ENCODE results near the gene RNF10.
"Not testable (repeated sequence)": the region's sequence is repeated elsewhere in the genome, so short reads cannot be mapped to it uniquely, and the experiment has no call there.

The RNF10 gene

GRCh38 chr12:120529641-120530417 lies 4.3 kb upstream of the RNF10 start:
- no peak for DNase-seq

DNA sequence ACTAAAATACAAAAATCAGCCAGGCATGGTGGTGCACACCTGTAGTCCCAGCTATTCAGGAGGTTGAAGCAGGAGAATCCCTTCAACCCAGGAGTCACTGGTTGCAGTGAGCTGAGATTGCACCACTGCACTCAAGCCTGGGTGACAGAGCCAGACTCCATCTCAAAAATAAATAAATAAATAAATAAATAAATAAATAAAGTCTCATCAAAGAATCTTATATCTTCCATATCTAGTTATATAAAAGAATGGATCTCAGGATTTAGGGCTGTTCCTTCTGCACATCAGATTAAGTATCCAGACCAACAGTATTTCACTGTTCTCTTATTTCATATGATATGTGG lies 3.8 kb upstream of the RNF10 start:
- DNase-seq: not testable (repeated sequence)

GRCh38 chr12:120532701-120533238 lies 1.4 kb upstream of the RNF10 start:
- DNase-seq: no peak

DNA sequence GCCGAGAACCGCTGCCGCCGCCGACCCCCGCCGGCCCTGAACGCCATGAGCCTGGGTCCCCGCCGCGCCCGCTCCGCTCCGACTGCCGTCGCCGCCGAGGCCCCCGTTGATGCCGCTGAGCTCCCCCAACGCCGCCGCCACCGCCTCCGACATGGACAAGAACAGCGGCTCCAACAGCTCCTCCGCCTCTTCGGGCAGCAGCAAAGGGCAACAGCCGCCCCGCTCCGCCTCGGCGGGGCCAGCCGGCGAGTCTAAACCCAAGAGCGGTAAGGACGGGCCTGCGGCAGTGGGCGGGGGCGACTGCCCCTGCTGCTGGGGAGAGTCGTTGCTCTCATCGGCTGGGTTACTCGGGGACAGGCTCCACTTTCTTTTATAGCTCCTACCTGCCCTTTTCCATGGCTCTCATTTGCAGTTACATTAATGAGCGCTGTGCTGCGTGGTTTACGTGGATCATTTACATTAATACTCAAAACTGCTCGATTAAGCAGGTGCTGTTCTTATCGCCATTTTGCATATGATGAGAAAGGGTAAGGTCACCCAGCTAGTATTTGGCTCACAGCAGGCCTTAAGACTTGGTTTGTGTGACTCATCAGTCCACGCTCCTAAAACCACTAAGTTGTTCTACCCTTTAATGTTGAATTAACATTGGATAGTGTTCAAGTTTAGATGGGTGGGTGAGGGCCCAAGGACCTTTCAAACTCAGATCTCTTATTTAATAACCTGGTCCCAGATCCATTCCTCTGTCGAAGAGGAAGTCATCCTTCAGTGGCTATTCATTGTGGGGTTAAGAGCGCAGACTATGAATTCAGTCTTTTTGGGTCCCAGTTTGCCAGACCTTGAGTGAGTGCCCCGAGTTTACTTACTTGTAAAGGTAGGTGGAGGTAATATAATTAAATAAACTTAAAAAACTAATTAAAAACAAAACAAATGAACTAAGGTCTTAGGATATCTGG lies 823 bp downstream of the RNF10 start:
- DNase-seq: no peak

- DNase-seq: no peak
Measured at GRCh38 chr12:120536064-120536791, 2.1 kb downstream of the RNF10 start.

GRCh38 chr12:120537856-120538220 lies 3.7 kb downstream of the RNF10 start:
- no peak for DNase-seq

DNA sequence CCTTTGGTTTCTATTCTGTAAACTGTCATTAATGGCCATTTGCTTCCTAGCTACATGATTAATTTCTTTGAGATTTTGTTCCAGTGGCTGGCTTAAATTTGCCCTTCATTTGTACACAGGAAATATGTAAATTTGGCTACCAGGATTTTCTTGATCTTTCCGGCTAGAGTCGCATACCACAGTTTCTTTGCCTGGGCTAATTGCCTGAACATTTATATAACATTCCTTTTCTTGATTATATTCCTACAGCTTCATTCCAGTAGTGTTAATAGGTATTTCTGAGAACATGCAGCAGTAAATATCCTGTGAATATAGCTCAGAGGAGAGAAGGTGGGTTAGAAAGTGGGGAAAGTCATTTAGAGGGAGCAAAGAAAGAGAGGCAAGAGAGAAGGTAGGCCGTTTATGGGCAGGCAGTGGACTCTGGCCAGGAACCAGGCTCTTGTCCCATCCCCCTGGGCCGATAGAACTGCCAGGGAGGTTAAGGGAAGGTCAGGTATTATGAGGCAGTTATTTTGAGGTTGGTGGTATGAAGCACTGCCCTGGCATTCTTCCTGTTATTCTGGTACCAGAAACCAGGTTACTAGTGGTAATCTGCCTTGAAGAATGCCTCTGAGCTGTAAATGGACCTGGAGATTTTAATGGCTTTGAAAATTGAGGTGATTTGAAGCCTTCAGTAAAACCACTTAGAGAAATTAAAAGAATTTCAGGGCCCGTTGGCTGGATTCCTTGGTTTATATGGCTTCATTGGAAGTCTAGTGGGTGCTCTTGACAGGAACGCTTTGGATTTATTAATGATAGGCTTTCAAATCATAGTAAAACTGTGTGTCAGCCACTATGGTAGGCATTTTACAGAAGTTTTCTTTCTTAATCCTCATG lies 4.4 kb downstream of the RNF10 start:
- no peak for DNase-seq

DNA sequence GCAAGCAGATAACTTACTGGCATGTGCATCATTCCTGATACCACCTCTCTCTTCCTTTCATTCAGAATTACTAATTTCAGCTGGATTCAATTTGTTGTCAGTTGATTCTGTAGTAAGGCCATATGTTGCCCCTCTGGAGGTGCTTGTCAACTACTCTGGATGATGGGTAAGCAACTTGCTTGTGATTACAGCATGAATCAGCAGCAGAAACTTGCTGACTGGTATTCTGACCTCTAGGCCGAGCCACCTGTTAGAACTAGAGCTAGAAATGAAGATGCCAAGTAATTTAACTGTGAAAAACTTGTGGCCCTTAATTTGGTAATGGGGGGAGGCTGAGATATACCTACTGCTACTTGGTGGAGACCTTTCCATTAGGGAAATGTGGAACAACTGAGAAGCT lies 5.1 kb downstream of the RNF10 start:
- no peak for DNase-seq

GRCh38 chr12:120540445-120540844 lies 6.3 kb downstream of the RNF10 start:
- DNase-seq: no peak

DNA sequence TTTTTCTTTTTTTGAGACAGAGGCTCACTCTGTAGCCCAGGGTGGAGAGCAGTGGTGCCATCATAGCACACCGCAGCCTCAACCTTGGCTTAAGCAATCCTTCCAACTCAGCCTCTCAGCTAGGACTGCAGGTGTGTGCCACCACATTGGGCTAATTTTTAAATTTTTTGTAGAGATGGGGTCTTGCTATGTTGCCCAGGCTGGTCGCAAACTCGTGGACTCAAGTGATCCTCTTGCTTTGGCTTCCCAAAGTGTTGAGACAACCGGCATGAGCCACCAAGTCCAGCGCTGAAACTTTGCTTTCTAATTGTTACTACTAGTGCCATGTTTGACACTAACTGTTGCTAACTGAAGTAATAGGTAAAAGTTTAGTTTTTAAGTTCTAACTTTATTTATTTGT lies 8.0 kb downstream of the RNF10 start:
- no peak for DNase-seq

- no peak for DNase-seq
Measured at GRCh38 chr12:120544691-120545090, 10.5 kb downstream of the RNF10 start.

GRCh38 chr12:120546050-120546386 lies 11.9 kb downstream of the RNF10 start:
- no peak for DNase-seq

DNA sequence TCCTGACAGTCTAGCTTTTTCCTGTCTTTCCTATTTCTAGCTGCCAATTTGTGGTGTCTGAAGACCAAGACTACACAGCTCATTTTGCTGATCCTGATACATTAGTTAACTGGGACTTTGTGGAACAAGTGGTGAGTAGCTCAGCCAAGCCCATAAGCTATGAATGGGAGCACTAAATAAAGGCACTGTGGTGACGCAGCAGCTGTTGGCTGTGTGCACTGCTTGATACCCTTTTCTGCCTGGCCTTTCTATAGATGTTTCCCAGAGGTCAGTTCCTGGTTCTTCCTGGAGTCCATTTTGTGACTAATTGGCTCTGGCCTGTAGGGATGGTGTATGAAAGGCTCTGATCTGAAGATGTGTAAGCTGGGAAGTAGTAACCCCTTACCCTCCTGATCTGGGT lies 20.5 kb downstream of the RNF10 start:
- no peak for DNase-seq

- DNase-seq: no peak
Measured at GRCh38 chr12:120557589-120557988, 23.4 kb downstream of the RNF10 start.

- DNase-seq: no peak
Measured at GRCh38 chr12:120562906-120563305, 28.8 kb downstream of the RNF10 start.

DNA sequence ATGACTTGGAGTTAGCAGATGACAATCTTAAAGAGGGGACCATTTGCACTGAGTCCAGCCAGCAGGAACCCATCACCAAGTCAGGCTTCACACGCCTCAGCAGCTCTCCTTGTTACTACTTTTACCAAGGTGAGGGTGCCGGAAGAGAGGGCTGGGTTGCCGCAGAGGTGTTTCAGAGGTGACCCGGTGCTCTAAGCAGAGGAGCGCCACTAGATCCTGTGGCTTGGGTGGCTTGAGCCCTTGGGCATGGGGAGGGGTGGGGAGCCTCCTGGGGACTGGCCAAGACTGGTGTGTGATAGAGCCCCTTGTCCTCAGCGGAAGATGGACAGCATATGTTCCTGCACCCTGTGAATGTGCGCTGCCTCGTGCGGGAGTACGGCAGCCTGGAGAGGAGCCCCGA lies 29.3 kb downstream of the RNF10 start:
- no peak for DNase-seq

GRCh38 chr12:120571299-120571698 lies 37.1 kb downstream of the RNF10 start:
- DNase-seq: no peak

DNA sequence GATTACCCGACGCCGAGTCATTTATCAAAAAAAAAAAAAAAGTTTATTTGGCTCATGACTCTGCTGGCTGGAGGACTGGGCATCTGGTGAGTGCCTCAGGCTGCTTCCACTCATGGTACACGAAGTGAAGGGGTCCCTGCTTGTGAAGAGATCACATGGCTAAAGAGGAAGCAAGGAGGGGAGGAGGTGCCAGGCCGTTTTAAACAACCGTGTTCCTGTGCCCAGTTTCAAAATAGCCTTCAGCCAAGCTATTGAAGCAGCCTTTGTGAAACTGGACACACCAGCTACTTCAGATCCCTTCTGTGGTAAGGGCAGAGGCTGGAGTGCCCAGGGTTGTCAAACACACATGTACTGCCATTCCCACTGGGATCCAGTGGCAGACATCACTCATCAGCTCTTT lies 39.4 kb downstream of the RNF10 start:
- DNase-seq: no peak

- DNase-seq: no peak
Measured at GRCh38 chr12:120574106-120574505, 40.0 kb downstream of the RNF10 start.

DNA sequence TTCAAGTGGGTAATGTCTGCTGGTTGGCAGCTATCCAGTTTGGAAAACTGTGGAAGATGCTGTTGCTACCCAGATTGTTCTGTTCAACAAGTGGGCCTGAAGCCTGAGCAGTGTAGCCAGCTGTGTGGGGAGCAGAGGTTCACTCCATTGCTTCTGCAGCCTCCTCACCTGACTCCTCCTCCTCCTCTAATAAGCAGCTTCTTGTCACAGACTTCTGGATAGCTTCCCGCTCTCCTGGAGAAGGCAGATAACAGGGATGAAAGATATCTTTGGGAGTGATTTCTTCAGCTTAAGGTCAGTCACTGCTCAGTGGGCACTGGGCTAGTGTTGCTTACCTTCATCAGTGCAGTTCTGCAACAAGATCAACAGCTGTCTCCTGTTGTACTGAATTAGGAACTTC lies 45.0 kb downstream of the RNF10 start:
- DNase-seq: no peak

- DNase-seq: peak; percentile 93 to 97
Measured at GRCh38 chr12:120580787-120581723, 46.9 kb downstream of the RNF10 start, which contains the start of gene POP5. TSS of gene POP5 (minus strand) at chr12:120581402. CDS start at chr12:120581362, 40 bp downstream.
